Small intestine (tissue), 7 donors: ENCODE data around the gene PLXNB2. TPM values are rescaled to one million over a fixed set of nuclear protein-coding genes. Genes with fewer than 3 reads are reported as not detected.
A peak's percentile ranks its signal among the peaks of the same experiment; 100 is the strongest.

ENCODE experiments used
- DNase-seq, 2 donors: peaks; one replicate each; pipeline versions ENCODE4 v3.0.0 to v3.0.0-alpha.2; 2013
- FAIRE-seq: peaks from 2 replicates; lab custom pipeline; 2012; peaks lifted over from hg19 to GRCh38; lab: Jason Lieb, UNC
- H3K27ac ChIP-seq, 3 donors: one replicate each; pipeline ENCODE4 v1.5.1; 2013; ENCODE audit warnings: low read length in 2 of 3, mild to moderate bottlenecking in 2 of 3, control low read depth in 1 of 3, inconsistent platforms in 1 of 3, low read depth in 1 of 3, moderate library complexity in 1 of 3
- H3K27me3 ChIP-seq, 3 donors: one replicate each; pipeline ENCODE4 v1.6.1; 2013; ENCODE audit warnings: low read length in 3 of 3, inconsistent platforms in 1 of 3; ENCODE audit not compliant: control insufficient read depth in 3 of 3, insufficient read depth in 3 of 3
- H3K36me3 ChIP-seq, 3 donors: one replicate each; pipeline ENCODE4 v1.6.1; 2013; ENCODE audit warnings: low read length in 3 of 3, inconsistent platforms in 1 of 3, low read depth in 1 of 3, mild to moderate bottlenecking in 1 of 3, moderate library complexity in 1 of 3; ENCODE audit not compliant: control insufficient read depth in 3 of 3, insufficient read depth in 2 of 3
- H3K4me1 ChIP-seq, 3 donors: one replicate each; pipeline ENCODE4 v1.6.1; 2013; ENCODE audit warnings: low read length in 2 of 3, inconsistent platforms in 1 of 3, low read depth in 1 of 3, mild to moderate bottlenecking in 1 of 3, moderate library complexity in 1 of 3; ENCODE audit not compliant: control insufficient read depth in 3 of 3, insufficient read depth in 2 of 3
- H3K4me3 ChIP-seq, 3 donors: one replicate each; pipeline ENCODE4 v1.5.1; 2013; ENCODE audit warnings: low read length in 3 of 3, control low read depth in 1 of 3, inconsistent platforms in 1 of 3, low read depth in 1 of 3, mild to moderate bottlenecking in 1 of 3, moderate library complexity in 1 of 3
- H3K9me3 ChIP-seq, 2 donors: one replicate each; pipeline ENCODE4 v1.6.1; 2013; ENCODE audit warnings: low read depth in 1 of 2, low read length in 1 of 2; ENCODE audit not compliant: control insufficient read depth in 2 of 2, insufficient read depth in 1 of 2
- WGBS, 3 donors: extraction: QIAGEN DNeasy Blood & Tissue Kit; methylation state at CpG; one replicate each; pipeline ENCODE4 v1.1.7; 2013; 5-methylcytosine and 5-hydroxymethylcytosine counted together
- polyA plus RNA-seq, 4 donors: library from polyadenylated mRNA; stranded (reverse) in 3 of 4; unstranded in 1 of 4; fragments of 200-250 nt in 3 of 4; fragments of 120-200 nt in 1 of 4; gene quantifications; one replicate each; pipeline versions ENCODE4 v1.2.1 to v1.2.3, GENCODE V29; 2013
- donor health status: healthy with polysubstance abuse.
- donor health status: control.
- donor health status: control.
- donor health status: Bipolar disorder and iron deficiency.
- donor health status: healthy.

PLXNB2 gene
- polyA plus RNA-seq, 4 donors: 70.3 to 179 (median 95.2) TPM

DNA sequence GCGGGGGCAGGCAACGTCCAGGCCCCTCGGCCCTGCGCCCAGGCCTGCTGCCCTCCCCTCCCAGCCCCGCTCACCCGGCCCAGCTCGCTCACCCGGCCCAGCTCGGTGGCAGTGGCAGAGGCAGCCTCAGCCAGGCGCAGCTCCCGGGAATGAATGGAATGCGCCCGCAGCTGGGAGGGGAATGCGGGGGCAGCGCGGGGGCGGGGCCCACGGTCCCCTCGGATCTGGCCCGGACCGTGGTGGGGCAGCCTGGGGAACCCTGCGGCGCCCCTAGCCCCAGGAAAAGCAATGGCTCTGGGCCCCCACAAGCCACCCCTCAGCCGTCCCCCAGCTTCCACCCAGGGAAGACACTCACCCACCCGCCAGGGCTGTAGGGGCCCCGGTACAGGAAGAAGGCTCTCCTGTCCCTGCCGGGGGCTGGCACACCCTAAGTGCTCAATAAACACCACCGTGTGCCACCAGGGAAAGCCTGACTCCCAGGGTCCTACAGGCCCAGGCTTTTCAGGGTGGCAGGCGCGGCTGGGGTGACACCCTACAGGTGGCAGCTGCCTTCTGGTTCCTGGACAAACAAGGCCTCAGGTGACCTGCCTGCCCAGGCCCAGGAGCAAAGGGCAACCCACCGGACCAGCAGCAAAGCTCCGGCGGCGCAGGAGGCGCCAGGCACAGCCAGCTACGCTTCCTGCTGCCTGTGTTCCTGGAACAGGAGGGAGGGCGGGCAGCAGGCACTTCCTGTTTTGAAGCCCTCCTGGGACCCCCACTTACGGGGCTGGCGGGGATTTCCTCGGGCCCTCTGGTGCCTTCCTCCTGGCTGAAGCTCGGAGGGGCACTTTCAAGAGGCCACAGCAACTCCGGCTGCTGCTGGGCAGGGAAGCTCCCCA lies 13.8 kb downstream of the PLXNB2 start:
- no peaks in the 10 kb centered on the region for H3K9me3 ChIP-seq
- FAIRE-seq: no peak
- peak overlapping the region in 2 of 3 donors; percentile 42 to 45 for H3K4me3 ChIP-seq
- H3K27ac ChIP-seq: peak overlapping the region; percentile 86 to 97 (median 93)
- DNase-seq: peak; percentile 87 to 94
- peaks cover 0 to 85% (median 2%) of the 10 kb centered on the region in 3 donors for H3K36me3 ChIP-seq
- H3K27me3 ChIP-seq: no peaks in the 10 kb centered on the region
- H3K4me1 ChIP-seq: peaks cover 5 to 46% (median 8%) of the 10 kb centered on the region in 3 donors
- 7 to 14% (median 12%) methylated on average over 29 to 42 of the region's 42 CpGs for WGBS, 3 donors

DNA sequence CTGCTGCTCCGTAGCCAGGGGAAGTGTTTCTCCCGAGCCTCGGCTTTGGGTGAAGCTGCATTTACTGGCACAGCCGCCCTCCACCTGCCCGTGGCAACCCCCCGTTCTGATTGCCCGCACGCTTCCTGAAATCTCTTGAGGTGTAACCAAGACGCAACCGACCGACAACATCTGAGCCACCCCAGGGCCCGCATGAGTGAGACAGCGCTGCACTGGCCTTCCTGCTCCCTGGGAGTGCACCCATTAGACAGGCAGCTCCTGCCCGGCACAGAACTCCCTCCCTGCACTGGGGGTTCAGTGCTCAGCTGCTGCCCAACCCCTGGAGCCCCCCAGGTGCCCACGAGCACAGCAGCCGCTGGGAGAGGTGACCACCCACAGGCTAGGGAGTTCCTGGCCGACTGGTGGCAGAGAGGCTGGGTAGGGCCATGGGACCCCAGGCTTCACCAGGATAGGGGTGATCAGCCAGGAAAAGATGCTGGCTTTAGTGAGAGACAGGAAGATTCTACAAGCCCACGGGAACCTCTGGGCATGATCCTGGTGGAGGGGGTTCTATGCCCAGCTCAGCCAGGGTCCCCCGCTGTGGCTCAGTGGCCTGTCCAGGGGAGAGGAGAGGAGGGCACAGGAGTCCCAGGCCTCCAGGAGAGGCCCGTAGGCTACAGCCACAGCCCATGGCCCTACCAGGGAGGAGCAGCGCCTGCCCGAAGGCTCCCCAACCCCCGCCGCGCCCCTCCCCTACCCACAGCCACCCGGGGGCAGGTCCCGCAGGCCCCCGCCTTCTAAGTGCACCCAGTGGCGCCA lies 14.6 kb downstream of the PLXNB2 start:
- Histone ChIP-seq H3K36me3 (peaks cover 2 to 87% (median 3%) of the 10 kb centered on the region in 3 donors), H3K27ac (peak overlapping the region; percentile 34 to 97 (median 93)), H3K9me3 (no peaks in the 10 kb centered on the region), H3K4me3 (peak overlapping the region in 2 of 3 donors; percentile 42 to 45), H3K27me3 (no peaks in the 10 kb centered on the region), H3K4me1 (peaks cover 5 to 38% (median 6%) of the 10 kb centered on the region in 3 donors)
- no peak for DNase-seq
- WGBS, 3 donors: 45 to 68% (median 52%) methylated on average over 21 to 29 of the region's 29 CpGs
- FAIRE-seq: no peak

DNA sequence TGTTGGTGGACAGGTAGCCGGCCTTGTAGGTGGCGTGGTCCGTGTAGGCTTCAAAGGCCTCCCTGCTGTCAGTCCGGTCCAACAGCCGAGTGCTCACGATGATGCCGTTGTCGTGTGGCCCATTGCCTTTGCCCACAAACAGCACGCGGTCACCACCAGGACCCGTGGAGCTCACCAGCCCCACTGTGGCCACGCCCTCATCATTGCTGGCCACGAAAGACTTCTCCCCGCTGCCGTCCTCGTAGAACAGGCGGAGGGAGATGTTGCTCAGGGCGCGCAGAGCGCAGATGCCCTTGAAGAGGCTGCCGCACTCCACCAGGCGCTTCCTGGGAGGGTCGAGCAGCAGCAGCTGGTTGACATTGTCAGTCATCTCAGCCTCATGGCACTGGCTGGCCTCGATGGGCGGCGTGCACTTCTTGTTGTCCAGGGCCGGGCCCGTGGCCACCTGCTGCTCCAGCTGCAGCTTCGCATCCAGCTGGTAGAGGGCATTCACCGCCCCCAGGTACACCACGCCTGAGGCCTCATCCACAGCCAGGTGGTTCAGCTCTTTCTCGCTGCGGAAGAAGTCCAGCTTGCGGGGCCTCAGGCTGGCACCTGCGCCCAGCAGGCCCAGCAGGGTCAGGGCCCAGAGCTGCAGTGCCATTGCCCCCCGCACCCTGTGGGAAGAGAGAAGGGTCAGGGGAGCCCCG lies 17.4 kb downstream of the PLXNB2 start:
- Histone ChIP-seq H3K27me3 (no peaks in the 10 kb centered on the region), H3K27ac (no peak overlapping the region), H3K4me3 (no peak overlapping the region), H3K4me1 (peaks cover 0 to 22% (median 3%) of the 10 kb centered on the region in 3 donors), H3K9me3 (no peaks in the 10 kb centered on the region), H3K36me3 (peaks cover 3 to 89% (median 8%) of the 10 kb centered on the region in 3 donors)
- 90 to 91% (median 90%) methylated on average over 35 to 37 of the region's 37 CpGs for WGBS, 3 donors
- FAIRE-seq (no peak), DNase-seq (no peak)

DNA sequence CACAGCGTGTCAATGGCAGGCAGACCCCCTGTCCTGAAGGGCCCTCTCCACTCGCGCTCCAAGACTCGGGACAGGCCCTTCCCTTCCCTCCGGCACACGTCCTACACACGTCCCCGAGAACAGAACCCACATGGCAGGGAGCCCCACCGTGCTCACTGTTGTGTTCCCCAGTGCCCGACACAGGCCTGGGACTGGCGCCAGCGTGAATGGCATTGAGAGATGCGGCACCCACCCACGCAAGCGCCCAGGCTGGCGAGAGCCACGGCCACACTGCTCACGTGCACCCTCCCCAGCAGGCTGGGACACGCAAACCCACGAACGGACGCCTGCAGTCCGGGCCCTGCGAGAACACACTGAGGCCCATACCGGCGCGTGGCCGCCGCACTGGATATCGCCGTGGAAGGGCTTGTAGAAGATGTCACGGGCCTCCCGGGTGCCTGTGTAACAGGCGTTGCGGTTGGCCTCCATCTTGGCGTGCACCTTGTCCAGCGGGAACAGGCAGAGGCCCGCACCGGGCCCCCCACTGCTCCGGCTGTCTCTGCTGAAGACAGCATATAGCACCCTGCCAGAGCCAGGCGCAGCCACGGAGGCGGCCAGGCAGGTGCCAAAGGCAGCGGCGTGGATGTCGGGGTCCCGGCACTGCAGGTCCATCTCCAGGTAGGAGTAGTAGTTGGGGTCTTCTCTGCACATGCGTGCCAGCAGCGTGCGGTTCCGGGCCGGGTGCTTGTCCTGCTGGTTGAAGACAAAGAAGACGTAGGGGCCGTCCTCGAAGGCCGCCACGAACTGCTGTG lies 18.1 kb downstream of the PLXNB2 start:
- no peak overlapping the region for H3K27ac ChIP-seq
- peaks cover 0 to 16% (median 3%) of the 10 kb centered on the region in 3 donors for H3K4me1 ChIP-seq
- DNase-seq (no peak), FAIRE-seq (no peak)
- H3K36me3 ChIP-seq: peaks cover 6 to 87% (median 8%) of the 10 kb centered on the region in 3 donors
- no peak overlapping the region for H3K4me3 ChIP-seq
- no peaks in the 10 kb centered on the region for H3K9me3 ChIP-seq
- no peaks in the 10 kb centered on the region for H3K27me3 ChIP-seq
- 94 to 96% (median 95%) methylated on average over 54 to 57 of the region's 57 CpGs for WGBS, 3 donors

DNA sequence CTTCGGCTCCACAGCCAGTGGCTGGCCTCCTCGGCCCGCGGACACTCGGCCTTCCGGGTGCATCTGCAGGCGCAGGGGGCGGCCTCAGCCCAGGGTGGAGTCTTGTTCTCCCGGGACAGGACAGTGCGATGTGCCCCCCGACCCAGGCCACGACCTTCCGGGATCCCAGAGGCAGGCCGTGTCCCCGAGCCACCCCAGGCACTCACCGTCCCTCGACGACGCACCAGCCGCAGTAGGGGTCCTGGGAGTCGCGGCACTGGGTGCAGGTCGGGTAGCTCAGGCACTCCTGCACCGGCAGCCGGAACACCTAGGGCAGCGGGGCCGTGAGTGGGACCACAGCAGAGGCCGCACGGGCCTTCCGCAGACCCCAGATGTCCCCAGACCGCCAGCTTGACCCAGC lies 19.7 kb downstream of the PLXNB2 start:
- DNase-seq (no peak), FAIRE-seq (no peak)
- Histone ChIP-seq H3K4me1 (peaks cover 0 to 9% (median 0%) of the 10 kb centered on the region in 3 donors), H3K27me3 (no peaks in the 10 kb centered on the region), H3K4me3 (no peak overlapping the region), H3K36me3 (peaks cover 9 to 92% (median 13%) of the 10 kb centered on the region in 3 donors), H3K27ac (no peak overlapping the region), H3K9me3 (no peaks in the 10 kb centered on the region)
- WGBS, 3 donors: 94 to 95% (median 95%) methylated on average over 24 to 31 of the region's 31 CpGs

DNA sequence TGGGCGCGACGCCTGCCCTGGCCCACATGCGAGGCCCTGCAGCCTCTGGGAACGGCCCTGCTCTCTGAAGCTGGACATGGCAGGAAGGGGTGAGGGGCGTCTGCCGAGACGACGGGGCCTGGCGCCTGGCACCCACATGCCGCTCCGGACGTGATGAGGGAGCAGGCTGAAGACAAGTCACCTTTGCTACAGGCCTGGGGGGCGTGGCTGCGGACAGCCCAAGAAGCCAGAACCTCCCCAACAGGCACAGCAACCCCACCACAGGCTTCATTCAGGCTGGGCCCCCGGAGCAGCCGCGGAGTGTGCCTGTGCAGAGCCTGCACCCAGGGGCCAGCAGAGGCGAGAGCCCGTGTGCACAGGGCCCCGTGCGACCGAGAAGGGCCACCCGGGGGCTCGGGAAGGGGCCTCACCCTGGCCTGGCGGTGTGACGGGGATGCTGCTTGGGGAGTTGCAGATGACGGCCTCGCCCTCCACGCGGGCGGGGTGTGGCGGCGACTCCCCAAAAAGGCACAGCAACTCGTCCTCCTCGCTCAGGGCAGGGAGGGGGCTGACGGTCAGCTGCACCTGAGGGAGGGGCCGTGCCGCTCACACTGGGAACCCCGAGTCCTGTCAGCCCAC lies 20.6 kb downstream of the PLXNB2 start:
- no peak for FAIRE-seq
- Histone ChIP-seq H3K4me3 (no peak overlapping the region), H3K9me3 (no peaks in the 10 kb centered on the region), H3K4me1 (peaks cover 0 to 11% (median 0%) of the 10 kb centered on the region in 3 donors), H3K27ac (no peak overlapping the region), H3K27me3 (no peaks in the 10 kb centered on the region), H3K36me3 (peaks cover 10 to 94% (median 13%) of the 10 kb centered on the region in 3 donors)
- no peak for DNase-seq
- WGBS, 3 donors: 85 to 89% (median 88%) methylated on average over 37 to 40 of the region's 40 CpGs

DNA sequence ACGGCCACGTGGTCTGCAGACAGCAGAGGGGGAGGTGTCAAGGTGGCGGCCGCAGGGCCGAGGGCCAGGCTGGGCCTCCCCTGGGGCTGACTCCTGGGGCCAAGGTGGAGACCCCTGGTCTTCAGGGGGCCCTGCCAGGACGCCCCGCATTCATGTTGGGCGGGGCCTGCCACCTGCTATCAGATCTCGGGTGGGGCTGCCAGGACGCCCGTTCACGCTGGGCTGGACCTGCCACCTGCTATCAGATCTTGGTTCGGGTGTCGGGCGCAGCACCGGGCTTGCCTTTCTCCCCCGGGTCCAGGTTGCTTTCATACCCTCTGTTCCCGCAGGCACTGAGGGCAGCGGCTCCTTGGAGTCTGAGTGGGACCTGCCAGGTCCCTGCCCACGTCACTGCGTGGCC lies 21.2 kb downstream of the PLXNB2 start:
- FAIRE-seq (no peak), DNase-seq (no peak)
- H3K27me3 ChIP-seq: no peaks in the 10 kb centered on the region
- no peak overlapping the region for H3K27ac ChIP-seq
- H3K36me3 ChIP-seq: peaks cover 10 to 94% (median 13%) of the 10 kb centered on the region in 3 donors
- H3K4me3 ChIP-seq: no peak overlapping the region
- no peaks in the 10 kb centered on the region for H3K9me3 ChIP-seq
- peaks cover 0 to 12% (median 0%) of the 10 kb centered on the region in 3 donors for H3K4me1 ChIP-seq
- 63 to 80% (median 80%) methylated on average over 19 to 21 of the region's 21 CpGs for WGBS, 3 donors
